AG10803 (cell line): Measurements from ENCODE around the gene VEGFC.
A peak's percentile ranks its signal among the peaks of the same experiment; 100 is the strongest.

ENCODE experiments used
- DNase-seq: peaks from one replicate; pipeline ENCODE4 v3.0.0; 2010; ENCODE audit warnings: low read depth
- H3K4me3 ChIP-seq: 2 replicates; pipeline ENCODE4 v1.5.1; 2011; ENCODE audit warnings: mild to moderate bottlenecking, low read length, control low read depth
- TF ChIP-seq, protein P1 (sequence below): conservative IDR thresholded peaks from 2 replicates; pipeline ENCODE4 v1.5.1; 2011; ENCODE audit warnings: mild to moderate bottlenecking, low read length, control low read depth, inconsistent platforms

Gene VEGFC

DNA sequence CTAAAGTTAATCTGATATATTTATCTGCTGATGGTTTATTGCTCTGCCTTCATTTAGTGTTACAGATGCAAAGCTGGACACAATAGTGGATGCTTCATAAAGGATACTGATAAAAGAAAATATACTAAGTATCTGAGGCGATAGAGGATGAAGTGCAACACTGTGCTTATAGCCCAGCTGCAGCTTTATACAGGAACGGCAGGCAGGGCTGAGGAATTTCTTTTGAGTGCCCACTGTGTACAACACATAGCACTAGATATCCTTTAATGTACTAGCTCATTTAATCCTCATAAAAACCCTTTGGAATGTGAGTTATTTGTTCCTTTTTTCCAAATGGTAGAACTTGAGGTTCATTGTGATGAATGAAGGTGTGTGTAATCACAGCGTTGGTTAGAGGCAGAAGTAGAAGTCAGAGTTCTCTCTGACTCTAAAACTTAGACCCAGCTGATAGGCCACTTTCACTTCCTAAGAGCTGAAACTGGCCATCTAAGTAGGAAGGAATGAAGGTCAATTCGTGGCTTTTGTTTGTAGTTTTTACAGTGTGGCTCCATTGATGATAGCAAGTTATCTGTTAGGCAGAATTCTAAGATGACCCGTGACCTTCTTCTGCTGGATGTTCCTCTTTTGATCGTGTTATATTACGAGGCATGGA is 138.0 kb downstream of the VEGFC start:
- H3K4me3 ChIP-seq, result no peak overlapping the region
- DNase-seq, result no peak
- TF ChIP-seq, protein P1, sequence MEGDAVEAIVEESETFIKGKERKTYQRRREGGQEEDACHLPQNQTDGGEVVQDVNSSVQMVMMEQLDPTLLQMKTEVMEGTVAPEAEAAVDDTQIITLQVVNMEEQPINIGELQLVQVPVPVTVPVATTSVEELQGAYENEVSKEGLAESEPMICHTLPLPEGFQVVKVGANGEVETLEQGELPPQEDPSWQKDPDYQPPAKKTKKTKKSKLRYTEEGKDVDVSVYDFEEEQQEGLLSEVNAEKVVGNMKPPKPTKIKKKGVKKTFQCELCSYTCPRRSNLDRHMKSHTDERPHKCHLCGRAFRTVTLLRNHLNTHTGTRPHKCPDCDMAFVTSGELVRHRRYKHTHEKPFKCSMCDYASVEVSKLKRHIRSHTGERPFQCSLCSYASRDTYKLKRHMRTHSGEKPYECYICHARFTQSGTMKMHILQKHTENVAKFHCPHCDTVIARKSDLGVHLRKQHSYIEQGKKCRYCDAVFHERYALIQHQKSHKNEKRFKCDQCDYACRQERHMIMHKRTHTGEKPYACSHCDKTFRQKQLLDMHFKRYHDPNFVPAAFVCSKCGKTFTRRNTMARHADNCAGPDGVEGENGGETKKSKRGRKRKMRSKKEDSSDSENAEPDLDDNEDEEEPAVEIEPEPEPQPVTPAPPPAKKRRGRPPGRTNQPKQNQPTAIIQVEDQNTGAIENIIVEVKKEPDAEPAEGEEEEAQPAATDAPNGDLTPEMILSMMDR, result no peak

GRCh38 chr4:176653401-176654220 is 139.1 kb downstream of the VEGFC start:
- H3K4me3 ChIP-seq, result no peak overlapping the region
- TF ChIP-seq, protein P1, result no peak
- peak; percentile 42 for DNase-seq

GRCh38 chr4:176646311-176646710 is 146.4 kb downstream of the VEGFC start:
- TF ChIP-seq, protein P1, result no peak
- no peak overlapping the region for H3K4me3 ChIP-seq
- DNase-seq, result no peak

DNA sequence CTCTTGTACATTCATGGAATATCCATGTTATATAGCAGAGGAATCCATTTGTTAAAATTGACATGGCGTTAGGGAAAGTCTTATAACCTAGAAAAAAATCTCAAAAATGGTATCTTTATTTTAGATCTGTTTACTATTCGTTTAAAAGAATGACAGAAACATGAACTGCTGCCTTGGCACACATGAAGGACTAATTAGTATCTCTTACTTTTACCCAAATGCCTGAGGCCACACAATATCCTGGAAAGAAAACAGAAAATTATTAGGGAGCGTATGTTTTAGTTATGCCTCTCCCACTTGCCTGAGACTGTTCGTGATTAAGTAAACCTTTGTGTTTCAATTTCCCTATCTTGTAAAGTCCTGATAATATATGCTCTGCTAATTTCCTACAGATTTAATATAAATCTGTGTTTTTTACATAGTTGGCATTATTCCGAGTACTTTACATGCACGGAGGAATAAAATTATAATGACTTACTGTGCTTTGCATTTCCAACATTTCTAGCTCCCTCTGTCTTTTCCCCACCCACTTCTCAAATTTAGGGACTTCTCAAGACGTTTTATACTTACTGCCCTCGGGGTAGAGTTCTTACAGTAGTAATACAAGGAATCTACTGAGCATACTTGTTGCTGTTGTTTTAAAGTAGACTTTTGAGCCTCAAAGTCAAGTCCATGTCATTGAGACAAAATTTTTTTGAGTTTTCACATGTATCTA is 147.3 kb downstream of the VEGFC start:
- TF ChIP-seq, protein P1, result no peak
- DNase-seq, result no peak
- no peak overlapping the region for H3K4me3 ChIP-seq

GRCh38 chr4:176642472-176642871 is 150.2 kb downstream of the VEGFC start:
- DNase-seq, result no peak
- TF ChIP-seq, protein P1, result no peak
- H3K4me3 ChIP-seq, result no peak overlapping the region

- DNase-seq, result no peak
- no peak overlapping the region for H3K4me3 ChIP-seq
- TF ChIP-seq, protein P1, result no peak
These were observed 151.5 kb downstream of the VEGFC start for GRCh38 chr4:176641237-176641636.
